Posterior vena cava (tissue), 2 donors: ENCODE data around the gene INTS11. TPM values are rescaled to one million over a fixed set of nuclear protein-coding genes. Genes with fewer than 3 reads are reported as not detected.

Source experiments
- DNase-seq: peaks from one replicate; pipeline ENCODE4 v3.0.0-alpha.2; 2020; ENCODE audit warnings: low spot score
- intact Hi-C, 2 donors: fragments of 100-400 bp; cut with DNase I; formaldehyde crosslinking; loops; one replicate each; pipeline versions ENCODE4 v1.14.1 to v1.14.2; 2022 to 2023
- total RNA-seq, 2 donors: library from RNA; stranded (reverse); fragmentation: NEBNext Ultra II Directional; extraction: Animal tissue kit (Norgen Biotek cat#: 25700); gene quantifications; one replicate each; pipeline ENCODE4 v1.2.1, GENCODE V29; 2021
- donor health status: DM: yes; HTN: yes; CAD: no.
- donor health status: DM: yes; HTN: yes; CAD: no.

INTS11 gene
- total RNA-seq, 2 donors from 2014 or later = 61.8 to 65.6 TPM

DNA sequence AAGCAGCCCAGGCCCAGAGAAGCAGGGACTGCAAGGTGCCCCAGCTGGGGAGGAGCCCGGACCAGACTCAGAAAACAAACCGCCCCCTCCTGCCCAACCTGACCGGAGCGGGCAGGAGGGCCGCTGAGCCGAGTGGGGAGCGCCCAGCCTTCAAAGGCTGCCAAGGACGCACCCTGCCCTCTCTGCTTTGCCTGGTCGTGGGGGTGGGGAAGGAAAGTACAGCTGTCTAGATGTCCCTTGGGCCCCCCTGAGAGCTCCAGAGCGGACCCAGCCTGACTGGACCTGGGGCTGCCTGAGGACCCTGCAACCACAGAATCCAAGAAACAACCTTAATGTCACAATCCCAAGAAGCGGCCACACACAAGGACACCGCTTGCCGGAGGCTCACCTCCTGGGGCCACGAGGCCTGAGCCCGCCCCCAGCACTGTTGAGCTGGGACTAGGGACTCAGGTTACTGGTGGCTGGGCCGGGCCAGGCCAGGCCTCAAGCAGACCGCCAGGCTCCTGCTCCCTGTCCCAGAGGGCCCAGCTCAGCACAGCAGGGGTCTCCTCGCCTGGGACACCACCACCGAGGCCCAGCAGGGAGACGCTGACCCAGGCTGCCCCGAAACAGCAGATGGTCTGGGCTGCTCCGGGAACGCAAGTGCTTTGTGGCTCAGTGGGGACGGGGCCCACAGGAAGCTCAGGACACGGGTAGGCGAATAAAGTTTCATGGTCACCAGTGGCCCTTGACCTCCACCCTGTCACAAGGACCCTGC, 23.4 kb upstream of the INTS11 start:
- intact Hi-C loops = loop anchor here in 1 of 2 donors (5.0 kb wide), 1 partner anchor 36 kb away; no protein-coding TSS in a partner anchor
- DNase-seq = no peak

DNA sequence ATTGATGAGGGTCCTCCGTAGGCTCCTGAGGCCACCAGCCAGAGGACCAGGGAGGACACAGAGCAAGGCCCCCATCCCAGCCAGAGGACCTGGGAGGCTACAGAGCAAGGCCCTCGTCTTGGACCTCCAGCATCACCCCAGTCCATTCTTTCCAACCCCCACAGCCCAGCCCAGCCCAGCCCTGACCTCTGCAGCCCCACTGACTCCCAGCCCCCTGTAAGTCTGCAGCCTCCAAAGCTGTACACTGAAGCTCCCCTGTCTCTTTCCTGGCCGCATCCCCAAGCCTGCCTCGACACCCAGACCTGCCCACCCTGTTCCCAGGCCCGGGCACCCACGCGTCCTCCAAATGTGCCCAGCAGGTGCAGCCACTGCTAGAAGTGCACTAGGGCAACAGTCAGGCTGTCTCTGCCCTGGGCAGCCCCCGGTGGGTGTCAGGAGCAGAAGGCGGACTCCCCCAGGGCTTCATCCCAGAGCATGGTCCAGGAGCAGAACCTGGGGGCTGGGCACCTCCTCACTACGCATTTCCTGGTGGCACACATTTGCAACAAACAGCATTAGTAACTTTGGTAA, 22.7 kb upstream of the INTS11 start:
- no peak for DNase-seq
- intact Hi-C loops = loop anchor here in 1 of 2 donors (5.0 kb wide), 1 partner anchor 35 kb away; no protein-coding TSS in a partner anchor

DNA sequence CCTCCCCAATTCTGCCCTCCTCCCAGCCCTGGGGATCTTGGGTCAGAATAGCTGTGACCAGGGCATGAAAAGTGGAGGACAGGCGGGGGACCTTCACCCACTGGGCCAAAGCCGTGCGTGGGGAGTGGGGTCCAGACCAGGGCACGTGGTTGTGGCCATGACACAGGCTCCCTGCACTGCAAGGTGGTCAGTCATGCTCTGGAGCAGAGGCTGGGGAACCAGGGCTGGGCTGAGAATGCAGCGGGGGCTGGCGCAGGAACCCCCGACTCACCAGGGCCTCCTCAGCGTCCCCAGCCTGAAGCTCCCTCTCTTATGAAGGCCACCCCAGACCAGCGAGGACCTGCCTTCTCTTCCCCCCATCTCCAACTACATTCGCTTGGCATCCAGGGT, 22.0 kb upstream of the INTS11 start:
- intact Hi-C loops = loop anchor here in 1 of 2 donors (5.0 kb wide), 1 partner anchor 34 kb away; no protein-coding TSS in a partner anchor

DNA sequence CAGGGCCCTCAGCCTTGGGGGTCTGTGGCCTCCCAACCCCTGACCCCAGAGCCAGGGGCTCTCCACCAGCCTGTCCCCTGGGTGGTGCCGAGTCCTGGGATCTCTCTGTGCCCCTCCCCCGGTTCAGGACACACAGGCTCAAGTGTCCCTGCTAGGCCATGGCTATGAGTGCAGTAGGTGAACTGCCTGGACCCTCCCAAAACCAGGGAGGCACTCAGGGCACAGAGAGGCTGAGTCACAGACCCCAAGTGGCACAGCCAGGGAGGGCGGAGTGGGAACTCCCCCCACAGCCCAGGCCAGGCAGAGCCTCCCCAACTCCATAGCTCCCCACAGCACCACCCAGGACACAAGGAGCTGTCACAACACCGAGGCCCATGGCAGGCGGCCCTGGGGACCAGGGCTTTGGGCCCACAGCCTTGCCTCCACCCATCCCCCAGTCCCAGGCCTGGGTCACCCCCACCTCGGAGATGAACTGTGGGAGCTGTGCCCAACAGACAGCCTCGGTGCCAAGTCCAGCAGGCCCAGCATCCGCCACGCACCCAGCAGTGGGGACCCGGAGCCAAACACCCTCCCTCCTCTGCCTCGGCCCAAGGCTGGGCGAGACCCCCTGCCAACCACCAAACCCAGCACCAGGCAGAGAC, 21.5 kb upstream of the INTS11 start:
- intact Hi-C loops = loop anchor here in 1 of 2 donors (5.0 kb wide), 1 partner anchor 34 kb away; no protein-coding TSS in a partner anchor
- no peak for DNase-seq

More for the DNA sequence above, 22.0 kb upstream of the INTS11 start:
- no peak for DNase-seq

DNA sequence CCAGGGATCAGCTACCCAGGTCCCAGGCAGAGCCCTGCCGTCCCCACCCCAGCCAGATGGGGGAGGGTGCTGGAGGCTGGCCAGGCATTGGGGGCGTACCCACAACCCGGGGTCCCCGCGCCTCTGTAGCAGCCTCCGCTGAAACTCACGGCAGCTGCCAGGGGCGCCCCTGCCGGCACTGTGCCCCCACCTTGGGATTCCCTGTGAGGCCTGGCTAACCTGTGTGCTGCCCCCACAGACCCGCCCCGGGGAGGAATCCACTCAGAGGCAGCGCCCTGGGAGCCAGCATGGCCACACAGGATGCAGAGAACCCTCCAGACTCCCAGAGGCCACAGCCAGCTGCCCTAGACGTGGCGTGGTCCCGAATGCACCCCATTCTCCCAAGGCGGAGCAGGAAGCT, 20.9 kb upstream of the INTS11 start:
- no peak for DNase-seq
- intact Hi-C loops = loop anchor here in 1 of 2 donors (5.0 kb wide), 1 partner anchor 33 kb away; no protein-coding TSS in a partner anchor

DNA sequence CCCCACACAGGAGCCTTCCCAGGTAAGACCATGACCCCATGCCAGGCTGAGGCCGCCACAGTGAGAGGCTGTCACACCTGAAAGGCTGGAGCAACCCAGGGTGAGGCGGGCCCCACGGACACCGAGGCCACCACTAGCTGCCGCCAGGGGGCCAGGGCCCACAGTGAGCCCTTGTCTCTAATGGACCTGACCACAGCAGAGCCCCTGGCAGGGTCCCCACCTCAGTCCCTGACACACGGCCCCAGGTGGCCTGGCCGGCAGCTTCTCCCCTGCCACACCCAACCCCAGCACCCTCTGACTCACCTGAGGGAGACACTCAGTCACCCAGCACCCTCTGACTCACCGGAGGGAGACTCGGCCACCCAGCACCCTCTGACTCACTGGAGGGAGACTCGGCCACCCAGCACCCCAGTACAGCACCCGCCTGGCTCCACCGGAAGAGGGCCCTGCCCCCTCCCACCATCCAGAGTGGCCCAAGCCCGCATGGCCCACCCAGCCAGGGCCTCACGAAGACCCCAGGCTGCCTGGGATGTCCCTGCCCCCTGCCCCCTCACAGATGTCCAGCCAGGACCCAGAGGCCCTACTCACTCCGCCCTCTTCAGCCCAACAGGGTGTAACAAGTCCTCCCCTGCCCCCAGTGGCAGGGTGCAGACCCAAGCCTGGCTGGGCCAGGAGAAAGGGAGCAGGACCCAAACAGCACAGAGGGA, 20.3 kb upstream of the INTS11 start:
- intact Hi-C loops = loop anchor here in 1 of 2 donors (5.0 kb wide), 1 partner anchor 33 kb away; no protein-coding TSS in a partner anchor
- DNase-seq = no peak

DNA sequence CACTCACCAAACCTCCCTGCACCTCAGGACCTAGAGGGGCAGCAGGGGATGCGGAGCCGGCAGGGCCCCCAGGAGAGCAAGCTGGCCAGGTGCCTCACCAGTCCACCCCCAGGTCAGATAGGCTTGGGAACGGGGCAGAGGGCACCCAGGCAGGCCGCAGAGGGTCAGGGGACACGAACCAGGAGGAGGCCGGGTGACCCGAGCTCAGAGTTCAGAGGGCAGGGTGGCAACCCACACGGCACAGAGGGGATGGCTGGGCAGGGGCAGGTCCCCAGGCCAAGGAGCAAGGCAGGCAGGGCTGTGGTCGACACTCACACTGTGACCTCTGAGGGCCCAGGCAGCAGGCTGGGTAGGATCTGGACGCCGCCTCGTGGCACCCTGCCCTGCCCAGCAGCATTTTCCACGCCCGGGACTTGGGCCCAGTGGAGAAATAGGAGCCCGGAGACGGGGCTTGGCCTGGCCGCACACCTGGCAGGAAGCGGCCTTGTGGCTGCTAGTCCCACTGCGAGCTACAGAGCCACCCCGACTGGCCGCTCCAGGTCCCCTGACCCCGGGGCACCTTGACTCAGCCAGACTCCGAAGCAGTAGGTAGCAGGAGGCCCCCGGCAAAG, 19.5 kb upstream of the INTS11 start:
- intact Hi-C loops = no loop called here
- no peak for DNase-seq

DNA sequence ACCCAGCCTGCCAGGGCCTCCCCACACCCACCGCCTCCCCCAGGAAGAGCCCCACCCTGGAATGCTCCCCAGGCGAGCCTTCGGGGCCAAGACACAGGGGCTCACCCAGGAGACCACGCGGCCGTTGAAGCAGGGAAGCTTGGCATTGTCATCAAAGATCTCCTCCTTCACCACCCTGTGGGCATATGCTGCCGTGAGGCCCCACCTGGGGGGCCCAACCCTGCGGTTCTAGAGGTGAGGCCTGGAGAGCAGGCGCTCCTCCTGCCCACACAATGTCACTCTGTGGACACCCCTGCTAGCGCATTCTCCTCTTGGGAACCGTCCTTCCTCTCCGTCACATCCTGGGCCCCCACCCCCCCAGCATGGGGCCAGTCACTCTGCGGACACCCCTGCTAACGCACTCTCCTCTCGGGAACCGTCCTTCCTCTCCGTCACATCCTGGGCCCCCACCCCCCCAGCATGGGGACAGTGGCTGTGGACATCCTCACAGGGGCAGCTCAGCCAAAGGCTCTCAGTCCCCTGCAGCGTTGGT, 18.2 kb upstream of the INTS11 start:
- intact Hi-C loops = no loop called here

DNA sequence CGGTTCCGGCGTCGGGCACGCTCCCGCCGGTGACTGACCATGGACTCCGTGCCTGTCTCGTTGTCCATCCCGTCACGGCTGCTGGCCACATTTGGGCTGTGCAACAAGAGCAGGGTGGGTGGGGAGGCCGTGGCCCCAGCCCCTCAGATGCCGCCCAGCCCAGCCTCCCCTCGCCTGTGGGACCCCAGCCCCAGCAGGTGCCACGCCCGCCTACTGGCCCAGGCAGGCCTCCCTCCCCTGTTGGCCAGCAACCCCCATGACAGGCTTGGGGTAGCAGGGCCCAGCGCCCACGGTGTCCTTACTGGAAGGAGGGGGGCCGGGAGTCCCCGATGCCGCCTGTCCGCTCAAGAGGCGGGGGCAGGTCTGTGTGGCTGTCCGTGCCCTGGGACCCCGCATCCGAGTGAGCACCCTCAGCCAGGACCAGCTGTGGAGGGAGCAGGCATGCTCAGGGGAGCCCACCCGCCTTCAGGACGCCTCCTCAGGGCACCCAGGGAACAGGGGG, 17.7 kb upstream of the INTS11 start:
- no peak for DNase-seq
- intact Hi-C loops = no loop called here

More for the DNA sequence above, 18.2 kb upstream of the INTS11 start:
- no peak for DNase-seq

DNA sequence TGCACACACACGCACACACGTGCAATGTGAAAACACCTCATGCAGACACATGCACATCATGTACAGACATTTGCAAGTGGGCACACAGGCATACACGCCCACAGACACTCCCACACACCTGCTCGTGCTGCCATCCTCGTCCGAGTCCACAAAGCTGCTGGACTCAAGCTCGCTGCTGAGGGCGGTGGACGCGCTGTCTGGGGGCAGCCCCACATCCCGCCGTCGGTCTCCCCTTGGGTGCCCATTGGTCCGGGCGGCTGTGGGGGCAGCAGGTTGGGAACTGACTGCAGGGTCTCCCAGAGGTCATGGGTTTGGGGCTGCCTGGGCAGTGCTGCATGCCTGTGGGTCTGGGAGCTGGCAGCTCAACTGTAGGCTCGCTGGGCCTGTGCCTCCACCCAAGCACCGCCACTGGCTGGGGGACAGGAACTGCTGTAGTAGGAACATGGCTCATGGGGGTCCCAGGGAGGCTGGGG, 17.1 kb upstream of the INTS11 start:
- intact Hi-C loops = no loop called here
- DNase-seq = no peak

DNA sequence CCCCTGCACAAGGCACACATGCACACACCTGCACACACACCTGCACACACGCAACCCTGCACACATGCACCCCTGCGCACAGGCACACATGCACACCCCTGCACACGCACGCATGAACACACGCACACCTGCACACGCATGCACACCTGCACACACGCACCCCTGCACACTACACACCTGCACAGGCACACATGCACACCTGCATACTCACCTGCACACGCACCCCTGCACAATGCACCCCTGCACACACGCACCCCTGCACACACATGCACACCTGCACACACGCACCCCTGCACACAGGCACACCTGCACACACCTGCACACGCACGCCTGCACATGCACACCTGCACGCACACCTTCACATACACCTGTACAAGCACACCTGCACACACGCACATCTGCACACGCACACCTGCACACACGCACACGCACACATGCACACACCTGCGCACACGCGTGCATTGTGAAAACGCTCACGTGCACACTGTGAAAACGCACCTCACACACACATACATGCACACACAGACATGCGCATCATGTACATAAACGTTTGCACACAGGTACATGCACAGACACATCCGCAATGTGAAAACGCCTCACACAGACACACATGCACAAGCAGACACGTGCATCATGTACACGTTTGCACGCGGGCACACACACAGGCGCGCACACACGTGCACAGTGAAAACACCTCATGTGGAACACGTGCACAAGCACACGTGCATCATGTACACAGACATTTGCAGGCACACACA, 16.5 kb upstream of the INTS11 start:
- no peak for DNase-seq
- intact Hi-C loops = no loop called here

DNA sequence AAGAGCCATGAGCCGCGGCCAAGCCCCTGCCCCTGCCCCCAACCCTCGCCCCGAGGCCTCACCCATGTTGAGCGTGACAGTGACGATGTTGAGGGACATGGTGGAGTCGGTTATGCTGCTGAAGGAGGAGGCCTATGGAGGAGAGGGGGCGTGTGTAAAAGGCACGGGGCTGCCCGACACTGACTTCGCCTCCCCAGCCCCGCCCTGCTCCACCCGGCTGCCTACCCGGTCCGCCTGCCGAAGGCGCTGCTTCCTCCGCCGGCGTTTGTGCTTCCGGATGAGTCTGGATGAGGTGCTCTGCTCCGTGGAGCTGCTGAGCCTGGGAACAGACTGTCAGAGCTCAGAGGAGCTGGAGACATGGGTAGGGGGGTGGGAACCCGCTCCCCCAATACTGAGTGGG, 15.7 kb upstream of the INTS11 start:
- no peak for DNase-seq
- intact Hi-C loops = no loop called here

DNA sequence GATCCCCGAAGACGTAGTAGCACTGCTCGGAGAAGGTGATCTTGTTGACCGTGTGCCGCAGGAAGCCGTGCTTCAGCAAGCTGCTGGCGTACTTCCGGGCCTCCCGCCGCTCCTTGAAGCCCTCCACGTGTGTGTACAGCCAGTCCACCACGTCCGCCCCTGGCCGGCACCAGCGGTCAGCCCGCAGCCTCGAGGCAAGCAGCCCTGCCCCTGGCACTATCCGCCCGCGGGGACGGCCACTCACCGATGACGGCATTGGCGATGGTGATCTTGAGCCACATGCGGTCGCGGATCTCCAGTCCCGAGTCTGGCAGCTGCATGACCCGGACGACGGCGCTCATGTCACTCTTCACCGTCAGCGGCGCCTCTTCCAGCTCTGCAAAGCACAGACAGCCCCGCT, 13.8 kb upstream of the INTS11 start:
- intact Hi-C loops = no loop called here

DNA sequence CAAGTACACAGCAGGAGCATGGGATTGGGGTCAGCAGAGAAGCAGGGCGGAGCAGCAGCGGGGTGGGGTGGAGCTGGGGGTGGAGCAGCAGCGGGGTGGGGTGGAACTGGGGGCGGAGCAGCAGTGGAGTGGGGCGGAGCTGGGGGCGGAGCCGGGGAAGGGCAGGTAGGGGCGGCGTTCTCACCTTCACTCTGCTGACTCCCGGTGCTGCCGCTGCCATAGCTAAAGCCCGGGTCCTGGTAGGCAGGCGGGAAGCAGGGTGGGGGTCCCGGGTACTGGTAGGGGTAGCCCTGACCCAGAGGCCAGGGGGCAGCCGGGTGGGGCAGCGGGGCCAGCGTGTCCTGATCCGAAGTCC, 13.3 kb upstream of the INTS11 start:
- intact Hi-C loops = no loop called here
- DNase-seq = no peak

More for the DNA sequence above, 13.8 kb upstream of the INTS11 start:
- DNase-seq = no peak

DNA sequence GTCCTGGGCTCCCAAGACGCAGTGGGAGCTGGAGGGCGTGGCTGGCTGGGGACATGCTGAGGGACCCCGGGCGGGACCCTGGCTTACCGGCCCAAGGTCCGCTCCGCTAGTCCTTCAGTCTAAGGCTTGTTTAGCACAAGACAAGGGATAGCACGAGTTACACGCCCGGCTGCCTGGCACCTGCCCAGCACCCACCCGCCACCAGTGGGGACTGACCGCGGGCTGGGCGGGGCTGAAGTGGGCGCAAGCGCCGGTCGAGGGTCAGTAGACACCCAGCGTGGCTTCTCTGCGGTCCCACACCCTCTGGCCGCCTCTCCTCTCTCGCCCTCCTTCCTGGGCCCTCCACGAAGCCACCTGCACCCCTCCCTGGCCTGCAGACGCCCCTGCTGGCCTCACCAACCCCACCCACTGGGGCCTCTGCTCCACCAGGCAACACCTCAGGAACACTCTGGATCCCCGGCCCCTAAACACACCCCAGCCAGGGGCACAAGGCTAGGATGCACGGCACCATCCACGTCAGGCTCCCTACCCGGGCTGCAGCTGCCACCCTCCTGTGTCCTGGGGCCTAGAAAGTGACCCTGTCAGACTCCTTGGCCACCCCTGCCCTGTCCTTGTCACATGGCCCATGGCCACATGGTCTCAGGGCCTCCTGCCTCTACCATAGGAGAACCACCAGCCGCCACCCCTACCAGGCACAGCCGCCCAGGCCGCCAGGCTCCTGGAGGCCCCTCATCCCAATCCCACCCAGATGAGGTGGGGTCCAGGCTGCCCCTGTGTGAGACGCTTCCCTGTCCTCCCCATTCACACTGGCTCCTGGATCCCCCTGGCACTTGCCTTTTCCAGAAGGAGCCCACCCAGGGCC, 12.7 kb upstream of the INTS11 start:
- no peak for DNase-seq
- intact Hi-C loops = no loop called here

DNA sequence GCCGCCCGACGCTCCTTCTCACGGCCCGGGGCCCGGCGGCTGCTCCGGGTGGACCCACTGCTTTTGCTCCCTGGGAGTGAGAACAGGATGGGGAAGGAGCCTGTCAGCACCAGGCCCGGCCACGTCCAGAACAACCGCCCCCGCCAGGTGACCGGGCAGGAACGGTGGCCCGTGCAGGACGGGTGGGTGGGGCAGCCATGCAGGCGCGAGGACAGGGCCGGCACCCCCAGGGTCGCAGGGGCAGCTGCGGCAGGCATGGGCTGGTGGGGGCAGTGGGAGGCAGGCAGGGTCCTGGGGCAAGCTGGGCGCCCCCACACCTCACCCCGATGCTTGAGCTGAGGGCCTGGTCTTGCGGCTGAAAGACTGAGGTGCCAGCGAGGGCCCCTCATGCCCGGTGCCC, 12.0 kb upstream of the INTS11 start:
- DNase-seq = no peak
- intact Hi-C loops = no loop called here

DNA sequence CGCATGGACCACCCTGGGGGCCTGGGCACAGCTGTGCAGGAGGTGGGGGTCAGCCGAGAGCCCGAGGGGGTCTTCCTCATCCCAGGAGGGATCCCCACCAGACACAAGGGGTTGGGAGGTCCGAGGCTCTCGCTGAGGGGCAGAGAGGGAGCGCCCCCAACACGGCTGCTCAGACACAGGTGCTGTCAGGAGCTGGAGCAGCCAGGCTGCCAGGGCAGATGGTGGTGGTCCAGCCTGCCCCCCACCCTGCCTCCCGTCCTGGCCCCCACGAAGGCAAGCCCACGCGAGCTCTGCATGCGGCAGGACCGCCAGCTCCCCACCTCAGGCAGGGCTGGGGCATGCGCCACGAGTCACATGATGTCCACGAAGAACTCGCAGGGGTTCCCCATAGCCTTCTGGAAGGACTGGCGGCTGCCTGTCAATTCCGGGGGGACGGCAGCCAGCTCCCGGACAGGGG, 11.4 kb upstream of the INTS11 start:
- intact Hi-C loops = no loop called here
- DNase-seq = no peak
